IPS-15b (cell line): ENCODE measurements around the gene DAPK2.
"Not testable (repeated sequence)": the region's sequence is repeated elsewhere in the genome, so short reads cannot be mapped to it uniquely, and the experiment has no call there.

Experiments
- H3K27me3 ChIP-seq: one replicate; pipeline ENCODE4 v1.6.1; 2013; ENCODE audit warnings: low read length; ENCODE audit not compliant: control insufficient read depth, insufficient read depth
- H3K36me3 ChIP-seq: one replicate; pipeline ENCODE4 v1.6.1; 2013; ENCODE audit warnings: low read length; ENCODE audit not compliant: control insufficient read depth, insufficient read depth
- H3K4me1 ChIP-seq: one replicate; pipeline ENCODE4 v1.6.1; 2013; ENCODE audit warnings: mild to moderate bottlenecking, low read length; ENCODE audit not compliant: control insufficient read depth, insufficient read depth
- H3K4me3 ChIP-seq: one replicate; pipeline ENCODE4 v1.5.1; 2013; ENCODE audit warnings: low read depth, low read length
- H3K9ac ChIP-seq: one replicate; pipeline ENCODE4 v1.6.1; 2013; ENCODE audit warnings: low read depth, mild to moderate bottlenecking, low read length
- H3K9me3 ChIP-seq: one replicate; pipeline ENCODE4 v1.6.1; 2013; ENCODE audit warnings: mild to moderate bottlenecking, low read length; ENCODE audit not compliant: control insufficient read depth, insufficient read depth

The DAPK2 gene

DNA sequence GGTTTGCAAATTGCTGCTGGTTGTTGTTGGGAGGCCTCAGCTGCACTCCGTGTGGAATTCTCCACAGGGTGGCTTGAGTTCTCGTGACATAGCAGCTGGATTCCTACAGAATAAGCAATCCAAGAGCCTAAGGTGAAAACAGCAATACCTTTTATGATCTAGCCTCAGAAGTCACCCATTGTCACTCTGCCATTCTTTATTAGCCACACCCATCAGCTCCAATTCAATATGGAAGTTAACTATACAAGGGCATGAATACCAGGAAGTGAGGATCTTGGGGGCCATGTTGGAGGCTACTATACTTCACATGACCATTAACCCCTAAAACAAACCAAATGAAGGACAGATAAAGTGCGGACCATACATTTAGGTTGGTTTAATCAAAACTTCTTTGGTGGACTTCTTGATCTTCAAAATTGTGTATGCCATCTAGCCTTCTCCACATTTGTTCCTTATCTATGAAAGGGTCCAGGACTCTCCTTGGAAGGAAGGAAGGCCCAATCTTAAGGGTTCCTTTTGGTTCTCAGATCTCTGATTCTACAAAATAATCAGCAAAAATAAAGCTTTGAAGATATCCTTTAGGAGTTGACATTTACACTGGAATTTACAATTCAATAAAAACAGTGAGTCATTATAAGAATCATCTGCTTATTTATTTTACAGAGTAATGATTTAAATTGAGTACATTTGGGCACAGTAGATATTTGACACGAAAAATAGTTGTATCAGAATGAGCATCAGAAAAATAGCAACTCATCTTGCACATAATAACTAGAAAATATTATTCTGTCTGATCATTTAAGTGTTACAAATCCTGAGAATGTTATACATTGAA is 25.9 kb upstream of the DAPK2 start:
- Histone ChIP-seq H3K4me1 (no peaks in the 10 kb centered on the region), H3K27me3 (no peaks in the 10 kb centered on the region), H3K9ac (no peak overlapping the region), H3K36me3 (no peaks in the 10 kb centered on the region), H3K9me3 (no peaks in the 10 kb centered on the region), H3K4me3 (no peak overlapping the region)

DNA sequence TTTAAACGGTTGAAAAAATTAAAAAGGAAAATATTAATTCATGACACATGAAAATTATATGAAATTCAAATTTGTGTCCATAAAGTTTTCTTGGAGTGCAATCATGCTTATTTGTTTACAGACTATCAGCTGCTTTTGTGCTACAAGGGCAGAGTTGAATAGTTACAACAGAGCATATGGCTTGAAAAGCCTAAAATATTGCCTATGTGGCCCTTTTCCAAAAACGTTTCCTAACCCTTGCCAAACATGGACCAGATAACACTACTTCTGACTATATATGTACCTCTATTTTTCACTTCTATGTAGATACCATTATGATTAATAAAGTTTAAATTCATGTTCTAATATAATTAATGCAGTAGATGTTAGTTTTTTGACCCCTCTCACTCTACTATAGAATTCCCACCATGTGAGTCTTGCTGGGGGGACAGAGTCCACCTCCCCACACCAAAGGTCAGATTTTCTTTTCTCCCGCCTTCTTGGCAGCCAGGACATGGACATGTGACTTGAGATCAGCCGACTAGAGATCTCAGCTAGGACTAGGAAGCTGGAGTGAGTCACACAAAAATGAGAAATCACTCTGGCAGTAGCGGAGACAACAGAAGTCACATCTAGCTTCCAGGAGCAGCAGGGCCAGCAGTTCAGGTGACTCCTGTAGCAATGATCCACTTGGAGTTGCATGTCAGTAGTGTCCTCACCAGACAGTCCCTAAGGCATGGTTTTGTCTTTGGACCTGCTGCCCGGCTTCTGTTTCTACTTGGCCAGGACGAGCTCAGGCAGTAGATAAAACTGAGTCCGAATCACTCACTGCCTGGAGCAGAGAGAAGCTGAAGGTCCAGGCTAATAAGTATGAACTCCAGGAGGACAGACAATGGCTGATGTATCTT is 24.9 kb upstream of the DAPK2 start:
- Histone ChIP-seq H3K4me3 (no peak overlapping the region), H3K27me3 (no peaks in the 10 kb centered on the region), H3K36me3 (no peaks in the 10 kb centered on the region), H3K4me1 (no peaks in the 10 kb centered on the region), H3K9ac (no peak overlapping the region), H3K9me3 (no peaks in the 10 kb centered on the region)

DNA sequence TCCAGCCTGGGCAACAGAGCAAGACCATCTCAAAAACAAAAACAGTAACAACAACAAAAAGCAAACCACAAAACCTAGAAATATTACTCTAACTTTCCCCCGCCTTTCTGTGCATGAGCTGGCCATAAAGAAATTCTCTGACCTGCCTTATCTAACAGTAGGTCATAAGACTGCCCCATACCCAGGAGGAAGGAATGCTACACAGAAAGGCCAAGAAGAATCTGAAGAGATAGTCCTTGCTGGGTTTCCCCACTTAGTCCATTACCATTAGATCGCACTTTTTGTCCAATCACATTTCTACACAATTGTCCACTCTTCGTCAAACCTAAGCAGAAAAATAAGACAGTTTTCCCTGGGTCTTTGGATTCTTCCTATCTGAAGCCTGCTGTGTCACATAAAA is 23.8 kb upstream of the DAPK2 start:
- no peaks in the 10 kb centered on the region for H3K4me1 ChIP-seq
- H3K9me3 ChIP-seq, result no peaks in the 10 kb centered on the region
- H3K27me3 ChIP-seq, result no peaks in the 10 kb centered on the region
- H3K4me3 ChIP-seq, result no peak overlapping the region
- H3K9ac ChIP-seq, result no peak overlapping the region
- no peaks in the 10 kb centered on the region for H3K36me3 ChIP-seq

DNA sequence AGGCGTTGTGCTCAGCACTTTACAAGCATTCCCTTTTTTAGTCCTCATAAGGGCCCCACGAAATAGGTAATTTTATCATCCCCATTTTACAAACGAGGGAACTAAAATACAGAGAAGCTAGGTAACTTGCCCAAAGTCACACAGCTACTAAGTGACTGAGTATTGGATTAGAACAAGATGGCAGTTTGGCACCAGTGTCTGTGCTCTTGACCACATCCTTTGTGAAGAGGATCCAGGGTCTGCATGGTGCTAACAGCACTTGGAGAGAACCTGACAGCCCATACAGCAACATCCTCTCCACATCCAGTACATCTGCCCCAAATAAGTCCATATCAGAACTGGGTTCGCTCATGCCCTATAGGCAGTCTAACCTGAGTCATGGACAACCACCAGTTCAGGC is 21.8 kb upstream of the DAPK2 start:
- Histone ChIP-seq H3K4me1 (no peaks in the 10 kb centered on the region), H3K9ac (no peak overlapping the region), H3K27me3 (no peaks in the 10 kb centered on the region), H3K4me3 (no peak overlapping the region), H3K36me3 (no peaks in the 10 kb centered on the region), H3K9me3 (no peaks in the 10 kb centered on the region)

DNA sequence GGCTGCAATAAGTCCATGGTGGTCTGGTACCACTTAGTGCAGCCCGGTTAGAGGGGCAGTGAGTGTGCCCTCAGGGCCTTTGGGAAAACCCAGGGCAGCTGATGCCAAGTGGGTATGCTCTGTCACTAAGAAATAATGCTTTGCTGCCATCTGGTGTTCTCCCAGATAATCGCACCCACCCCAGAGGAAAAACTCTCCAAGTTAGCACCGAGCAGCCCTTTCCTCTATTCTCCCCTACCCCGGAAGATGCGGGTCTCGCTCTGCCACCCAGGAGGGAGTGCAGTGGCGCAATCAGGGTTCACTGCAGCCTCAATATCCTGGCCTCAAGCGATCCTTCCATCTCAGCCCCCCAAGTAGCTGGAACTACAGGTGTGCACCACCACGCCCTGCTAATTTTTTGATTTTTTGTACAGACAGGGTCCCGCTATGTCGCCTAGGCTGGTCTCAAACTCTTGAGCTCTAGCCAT is 21.3 kb upstream of the DAPK2 start:
- Histone ChIP-seq H3K36me3 (no peaks in the 10 kb centered on the region), H3K4me1 (no peaks in the 10 kb centered on the region), H3K9ac (no peak overlapping the region), H3K9me3 (no peaks in the 10 kb centered on the region), H3K27me3 (no peaks in the 10 kb centered on the region), H3K4me3 (no peak overlapping the region)

DNA sequence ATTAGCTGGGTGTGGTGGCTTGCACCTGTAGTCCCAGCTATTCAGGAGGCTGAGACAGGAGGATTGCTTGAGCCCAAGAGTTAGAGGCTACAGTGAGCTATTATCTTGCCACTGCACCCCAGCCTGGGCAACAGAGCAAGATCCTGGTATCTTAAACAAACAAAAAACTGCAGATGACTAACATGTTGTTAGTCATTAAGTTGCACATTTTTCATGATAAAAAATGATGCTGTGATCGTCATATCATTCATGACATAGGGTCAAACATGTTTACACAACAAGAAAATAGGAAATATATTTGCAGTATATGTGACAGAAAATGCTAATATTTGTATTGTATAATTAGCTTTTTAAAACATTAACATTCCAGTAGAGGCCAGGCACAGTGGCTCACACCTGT is 20.2 kb upstream of the DAPK2 start:
- H3K4me3 ChIP-seq, result no peak overlapping the region
- no peaks in the 10 kb centered on the region for H3K9me3 ChIP-seq
- no peak overlapping the region for H3K9ac ChIP-seq
- no peaks in the 10 kb centered on the region for H3K4me1 ChIP-seq
- no peaks in the 10 kb centered on the region for H3K27me3 ChIP-seq
- H3K36me3 ChIP-seq, result no peaks in the 10 kb centered on the region

DNA sequence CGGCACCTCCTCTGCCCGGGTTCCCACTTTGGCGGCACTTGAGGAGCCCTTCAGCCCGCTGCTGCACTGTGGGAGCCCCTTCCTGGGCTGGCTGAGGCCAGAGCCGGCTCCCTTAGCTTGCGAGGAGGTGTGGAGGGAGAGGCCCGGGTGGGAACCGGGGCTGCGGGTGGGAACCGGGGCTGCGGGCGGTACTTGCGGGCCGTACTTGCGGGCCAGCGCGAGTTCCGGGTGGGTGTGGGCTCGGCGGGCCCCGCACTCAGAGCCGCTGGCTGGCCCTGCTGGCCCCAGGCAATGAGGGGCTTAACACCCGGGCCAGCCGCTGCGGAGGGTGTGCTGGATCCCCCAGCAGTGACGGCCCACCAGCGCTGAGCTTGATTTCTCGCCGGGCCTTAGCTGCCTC is 14.4 kb upstream of the DAPK2 start:
- no peak overlapping the region for H3K9ac ChIP-seq
- H3K4me3 ChIP-seq, result no peak overlapping the region
- no peaks in the 10 kb centered on the region for H3K9me3 ChIP-seq
- no peaks in the 10 kb centered on the region for H3K36me3 ChIP-seq
- no peaks in the 10 kb centered on the region for H3K4me1 ChIP-seq
- no peaks in the 10 kb centered on the region for H3K27me3 ChIP-seq

DNA sequence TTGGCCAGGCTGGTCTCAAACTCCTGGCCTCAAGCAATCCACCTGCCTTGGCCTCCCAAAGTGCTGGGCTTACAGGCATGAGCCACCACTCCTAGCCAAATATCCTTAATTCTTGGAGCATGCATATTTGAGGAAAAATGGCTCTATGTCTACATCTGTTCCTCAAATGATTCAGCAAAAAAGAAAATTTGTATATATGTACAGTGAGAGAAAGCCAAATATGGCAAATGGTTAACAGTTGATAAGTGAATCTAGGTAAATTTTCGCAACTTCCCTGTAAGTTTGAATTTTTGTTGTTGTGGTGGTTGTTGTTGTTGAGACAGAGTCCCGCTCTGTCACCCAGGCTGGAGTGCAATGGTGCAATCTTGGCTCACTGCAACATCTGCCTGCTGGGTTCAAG is 12.8 kb upstream of the DAPK2 start:
- H3K9ac ChIP-seq, H3K27me3 ChIP-seq, H3K4me3 ChIP-seq, H3K4me1 ChIP-seq, H3K36me3 ChIP-seq, H3K9me3 ChIP-seq: not testable (repeated sequence)

DNA sequence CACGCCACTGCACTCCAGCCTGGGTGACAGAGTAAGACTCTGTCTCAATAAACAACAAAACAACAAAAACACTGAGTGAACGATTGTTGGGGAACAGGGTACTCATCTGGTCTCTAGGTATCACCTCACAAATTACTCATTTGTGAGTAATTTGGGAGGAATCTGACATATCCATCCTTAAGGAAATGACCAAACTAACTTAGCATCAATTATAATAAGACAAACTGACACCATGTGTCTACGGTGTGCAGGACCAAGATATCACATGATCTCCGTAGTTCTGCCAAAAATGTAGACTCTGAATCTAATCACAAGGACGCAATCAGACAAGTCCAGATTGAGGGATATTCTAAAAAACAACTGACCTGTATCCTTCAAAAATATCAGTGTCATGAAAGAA is 12.0 kb upstream of the DAPK2 start:
- Histone ChIP-seq H3K4me1 (no peaks in the 10 kb centered on the region), H3K4me3 (no peak overlapping the region), H3K9me3 (no peaks in the 10 kb centered on the region), H3K27me3 (no peaks in the 10 kb centered on the region), H3K36me3 (no peaks in the 10 kb centered on the region), H3K9ac (no peak overlapping the region)

DNA sequence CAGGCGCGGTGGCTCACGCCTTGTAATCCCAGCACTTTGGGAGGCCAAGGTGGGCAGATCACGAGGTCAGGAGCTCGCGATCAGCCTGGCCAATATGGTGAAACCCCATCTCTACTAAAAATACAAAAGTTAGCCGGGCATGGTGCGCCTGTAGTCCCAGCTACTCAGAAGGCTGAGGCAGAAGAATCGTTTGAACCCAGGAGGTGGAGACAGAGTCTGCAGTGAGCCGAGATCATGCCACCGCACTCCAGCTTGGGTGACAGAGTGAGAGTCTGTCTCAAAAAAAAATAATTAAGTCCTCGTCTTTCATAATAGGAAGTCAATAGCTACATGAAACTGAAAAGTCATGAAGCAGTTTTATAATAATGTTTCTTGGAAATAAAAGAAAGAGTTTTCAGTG is 7.4 kb upstream of the DAPK2 start:
- not testable (repeated sequence) for H3K4me3 ChIP-seq, H3K4me1 ChIP-seq, H3K36me3 ChIP-seq, H3K9ac ChIP-seq, H3K27me3 ChIP-seq, H3K9me3 ChIP-seq

DNA sequence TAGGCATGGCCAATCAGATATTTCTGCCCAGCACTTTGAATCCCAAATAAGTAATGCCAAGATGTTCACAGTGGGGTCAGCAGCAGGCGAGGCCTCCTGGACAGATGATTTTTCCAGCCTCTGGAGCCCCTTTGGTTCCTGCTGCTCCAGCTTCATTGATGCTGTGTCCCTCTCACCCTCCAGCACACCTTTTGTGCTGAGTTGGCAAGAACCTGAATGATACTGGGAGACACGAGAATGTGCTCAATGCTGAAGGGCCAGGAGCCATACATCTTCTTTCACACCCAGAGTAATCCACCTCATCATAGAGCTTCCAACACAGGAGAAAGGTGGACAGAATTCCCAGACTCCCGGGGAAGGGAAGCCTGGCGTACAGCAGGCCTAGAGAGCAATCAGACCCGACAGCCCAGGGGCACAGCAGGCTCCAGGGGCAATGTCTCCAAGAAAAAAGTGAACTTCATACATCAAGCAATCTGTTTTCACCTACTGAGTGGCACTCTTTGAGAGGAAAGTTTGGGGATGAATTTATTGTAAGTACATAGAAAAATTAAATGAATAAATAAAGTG is 6.7 kb upstream of the DAPK2 start:
- no peak overlapping the region for H3K4me3 ChIP-seq
- H3K9me3 ChIP-seq, result no peaks in the 10 kb centered on the region
- no peaks in the 10 kb centered on the region for H3K4me1 ChIP-seq
- no peak overlapping the region for H3K9ac ChIP-seq
- H3K27me3 ChIP-seq, result peaks cover 8% of the 10 kb centered on the region
- no peaks in the 10 kb centered on the region for H3K36me3 ChIP-seq
